Caki2 (cell line): ENCODE measurements around the gene ETV5. TPM values are rescaled to one million over a fixed set of nuclear protein-coding genes. Genes with fewer than 3 reads are reported as not detected.

Source experiments
- DNase-seq: peaks from one replicate; pipeline ENCODE4 v3.0.0-alpha.2; 2015; ENCODE audit warnings: low read depth
- in situ Hi-C: cut with HindIII; loops from 2 replicates; pipeline ENCODE4 v1.10.0; 2016; ENCODE audit warnings: low sequenced_read_pairs, low pct_unique_long_range_greater_than_20kb, mixed read lengths
- total RNA-seq: library from RNA; depleted of rRNA; stranded (reverse); fragments of >200 nt; shearing (Covaris generic); gene quantifications from 2 replicates; pipeline ENCODE4 v1.2.3, GENCODE V29; 2014; ENCODE audit warnings: low replicate concordance; rRNA removed

Gene ETV5
- total RNA-seq, 1 experiment from 2014 or later, result 38.3 TPM

- no peak for DNase-seq
- in situ Hi-C loops, result no loop called here
These were observed 104.2 kb downstream of the ETV5 start for GRCh38 chr3:186004671-186005070.

- in situ Hi-C loops, result no loop called here
- DNase-seq, result no peak
These were observed 104.7 kb downstream of the ETV5 start for GRCh38 chr3:186004209-186004608.

- no peak for DNase-seq
- in situ Hi-C loops, result no loop called here
These were observed 105.3 kb downstream of the ETV5 start for GRCh38 chr3:186003610-186004009.

GRCh38 chr3:186002884-186003472 is 105.9 kb downstream of the ETV5 start:
- in situ Hi-C loops, result no loop called here
- no peak for DNase-seq

- in situ Hi-C loops, result no loop called here
- no peak for DNase-seq
These were observed 107.0 kb downstream of the ETV5 start for GRCh38 chr3:186001842-186002241.

- DNase-seq, result no peak
- in situ Hi-C loops, result no loop called here
These were observed 109.7 kb downstream of the ETV5 start for GRCh38 chr3:185999221-185999620.

GRCh38 chr3:185998136-185998535 is 110.8 kb downstream of the ETV5 start:
- in situ Hi-C loops, result no loop called here
- no peak for DNase-seq

GRCh38 chr3:185997130-185997529 is 111.8 kb downstream of the ETV5 start:
- in situ Hi-C loops, result no loop called here
- DNase-seq, result no peak

Other genes with a start within 250 kb of the ETV5 start
- 100 and 124 TPM in 2 replicates for gene TRA2B, start 171.1 kb downstream of the ETV5 start, total RNA-seq